Globus pallidus (tissue), 1 donor: ENCODE results near the gene CMKLR1.

Source experiments
- DNase-seq: peaks from one replicate; pipeline ENCODE4 v3.0.0-alpha.2; 2015; ENCODE audit warnings: low spot score

Gene CMKLR1

GRCh38 chr12:108316176-108317086 is 22.7 kb downstream of the CMKLR1 start:
- DNase-seq, result no peak

GRCh38 chr12:108315486-108316105 is 23.5 kb downstream of the CMKLR1 start:
- DNase-seq, result no peak

GRCh38 chr12:108313606-108314351 is 25.3 kb downstream of the CMKLR1 start:
- DNase-seq, result peak; percentile 60

- no peak for DNase-seq
These were observed 25.9 kb downstream of the CMKLR1 start for GRCh38 chr12:108313241-108313605.

GRCh38 chr12:108312693-108313189 is 26.4 kb downstream of the CMKLR1 start:
- DNase-seq, result no peak

GRCh38 chr12:108312073-108312659 is 26.9 kb downstream of the CMKLR1 start:
- no peak for DNase-seq

- DNase-seq, result no peak
These were observed 27.5 kb downstream of the CMKLR1 start for GRCh38 chr12:108311605-108312004.

- DNase-seq, result no peak
These were observed 28.6 kb downstream of the CMKLR1 start for GRCh38 chr12:108310489-108310888.

DNA sequence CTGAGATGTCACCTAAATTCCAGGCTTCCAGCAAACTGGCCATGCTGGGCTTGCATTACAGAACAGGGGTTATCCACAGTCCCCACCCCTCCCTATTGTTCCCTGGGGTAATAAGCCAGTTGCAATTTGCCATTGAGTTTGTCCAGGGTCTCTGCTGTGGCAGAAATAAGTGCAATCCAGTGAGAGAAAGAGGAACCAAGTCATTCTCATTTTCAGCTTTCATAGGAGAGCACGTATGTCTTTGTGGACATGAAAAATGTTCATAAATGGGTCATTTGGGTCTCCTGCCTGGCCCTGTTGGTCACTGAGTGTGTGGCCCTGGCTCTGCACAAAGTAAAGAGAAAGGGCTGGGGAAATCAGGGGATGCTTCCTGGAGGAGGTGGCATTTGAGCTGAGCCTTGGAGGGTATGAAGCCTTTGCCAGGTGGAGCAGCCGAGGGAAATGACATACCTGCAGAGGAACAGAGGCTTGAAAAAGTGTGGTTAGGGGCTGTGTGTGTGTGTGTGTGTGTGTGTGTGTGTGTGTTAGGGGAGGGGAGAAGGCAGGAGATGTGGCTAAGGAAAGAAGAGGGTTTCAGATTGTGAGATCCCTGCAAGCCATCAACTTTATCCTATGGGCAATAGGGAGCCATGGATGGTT is 29.3 kb downstream of the CMKLR1 start:
- DNase-seq, result no peak

DNA sequence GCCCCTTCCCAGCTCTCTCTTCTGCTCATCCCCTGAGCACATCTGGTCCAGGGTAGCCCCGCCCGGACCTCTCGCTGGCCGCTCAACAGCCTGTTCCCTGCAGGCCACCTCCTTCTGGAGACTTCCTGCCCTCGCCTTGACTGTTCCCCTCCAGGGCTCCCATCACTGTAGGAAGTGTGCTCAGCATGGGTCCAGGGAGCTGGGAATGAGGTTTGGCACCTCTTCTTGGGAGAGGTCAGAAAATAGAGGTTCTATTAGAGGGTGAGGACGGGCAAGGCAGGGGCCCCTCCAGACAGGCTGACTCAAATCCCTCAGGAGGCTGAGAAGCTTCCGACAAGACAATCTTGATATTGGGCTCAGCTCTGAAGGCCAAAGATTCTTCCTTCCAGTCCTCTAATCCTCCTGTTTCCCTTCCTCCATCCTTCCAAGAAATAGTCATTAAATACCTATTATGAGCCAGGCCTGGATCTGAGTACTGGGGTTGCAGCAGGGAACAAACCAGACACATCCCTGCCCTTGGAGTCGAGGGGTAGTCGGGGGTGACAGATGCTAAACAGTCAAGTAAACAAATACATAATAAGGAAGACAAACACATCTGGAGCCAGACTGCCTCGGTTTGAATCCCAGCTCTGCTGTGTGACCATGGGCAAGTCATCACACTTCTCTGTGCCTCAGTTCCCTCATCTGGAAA is 30.6 kb downstream of the CMKLR1 start:
- no peak for DNase-seq

DNA sequence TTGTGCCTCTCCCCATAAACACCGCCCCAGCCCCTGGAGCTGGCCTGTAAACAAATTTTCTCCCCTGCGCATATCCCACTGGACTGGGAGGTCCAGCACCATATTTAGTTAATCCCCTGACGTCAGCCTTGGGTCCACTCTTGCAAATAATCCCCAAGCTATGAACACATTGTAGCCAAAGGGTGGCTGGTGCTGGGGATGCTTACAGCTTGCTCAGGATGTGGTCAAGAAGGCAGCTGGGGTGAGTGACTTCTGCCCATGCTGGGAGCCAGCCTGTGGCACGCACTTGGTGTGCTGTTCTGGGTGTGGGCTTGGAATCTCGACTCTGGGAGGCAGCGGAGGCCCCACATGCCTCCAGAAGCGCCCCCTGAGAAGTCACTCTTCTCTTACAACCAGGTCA is 32.1 kb downstream of the CMKLR1 start:
- peak; percentile 27 for DNase-seq

DNA sequence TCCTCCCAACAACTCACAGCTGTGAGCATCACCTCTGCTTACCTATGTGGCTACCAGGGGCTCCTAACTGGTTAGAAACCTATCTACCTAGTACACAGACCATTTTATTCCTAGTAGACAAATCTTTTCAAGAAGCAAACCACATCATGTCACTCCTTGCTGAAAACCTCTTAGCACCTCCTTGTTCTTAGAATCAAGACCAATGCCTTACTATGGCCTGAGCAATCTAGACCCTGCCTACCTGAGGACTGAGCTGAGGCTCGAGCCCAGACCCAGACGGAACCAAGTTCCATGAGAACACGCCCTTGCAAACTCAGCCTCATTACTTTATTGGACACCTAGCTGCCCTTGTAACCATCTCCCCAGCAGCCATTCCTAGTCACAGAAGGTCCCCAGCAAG is 32.6 kb downstream of the CMKLR1 start:
- no peak for DNase-seq

DNA sequence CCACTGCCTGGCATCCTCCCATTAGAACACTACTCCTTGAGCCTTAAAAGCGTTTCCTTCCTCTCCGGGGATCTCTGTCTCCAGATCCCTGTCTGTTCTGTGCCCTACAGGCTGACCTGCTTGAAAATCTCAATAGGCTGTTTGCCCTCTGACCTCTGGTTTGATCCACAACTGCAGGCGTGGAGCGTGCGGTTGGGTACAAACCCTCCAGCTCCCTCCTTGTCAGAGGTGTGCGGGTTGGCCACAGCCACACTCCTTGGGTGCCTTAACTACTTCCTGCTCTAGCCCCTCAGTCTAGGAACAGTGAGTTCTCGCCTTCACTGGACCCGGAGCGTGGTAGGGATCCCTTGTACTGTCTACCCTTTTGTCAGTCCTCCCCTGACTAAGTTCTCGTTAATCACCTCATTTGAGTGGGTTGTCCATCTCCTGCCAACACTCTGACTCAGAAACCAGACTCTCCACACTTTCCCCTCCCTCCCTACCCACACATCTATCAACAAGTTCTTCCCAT is 33.1 kb downstream of the CMKLR1 start:
- DNase-seq, result no peak

GRCh38 chr12:108305520-108305919 is 33.6 kb downstream of the CMKLR1 start:
- no peak for DNase-seq

GRCh38 chr12:108304633-108305032 is 34.5 kb downstream of the CMKLR1 start:
- no peak for DNase-seq

GRCh38 chr12:108303703-108304102 is 35.4 kb downstream of the CMKLR1 start:
- DNase-seq, result no peak

- DNase-seq, result no peak
These were observed 36.5 kb downstream of the CMKLR1 start for GRCh38 chr12:108302403-108303311.

GRCh38 chr12:108302016-108302402 is 37.1 kb downstream of the CMKLR1 start:
- no peak for DNase-seq

GRCh38 chr12:108301346-108301745 is 37.8 kb downstream of the CMKLR1 start:
- DNase-seq, result no peak
